Ectodermal cell (in vitro differentiated cells): Measurements from ENCODE around the gene PIGC. TPM values are rescaled to one million over a fixed set of nuclear protein-coding genes. Genes with fewer than 3 reads are reported as not detected.

Experiments used
- H3K27ac ChIP-seq: 2 replicates; pipeline ENCODE4 v1.7.0; 2013; ENCODE audit warnings: mild to moderate bottlenecking, low read depth, low read length; ENCODE audit not compliant: insufficient read depth, poor library complexity, severe bottlenecking
- H3K27me3 ChIP-seq: 2 replicates; pipeline ENCODE4 v1.7.0; 2013; ENCODE audit warnings: mild to moderate bottlenecking, low read length; ENCODE audit not compliant: insufficient read depth, control insufficient read depth, poor library complexity, severe bottlenecking
- H3K36me3 ChIP-seq: one replicate; pipeline ENCODE4 v1.7.0; 2013; ENCODE audit warnings: low read length; ENCODE audit not compliant: control insufficient read depth, insufficient read depth
- H3K4me1 ChIP-seq: one replicate; pipeline ENCODE4 v1.7.0; 2013; ENCODE audit warnings: low read length; ENCODE audit not compliant: control insufficient read depth, insufficient read depth
- H3K4me3 ChIP-seq: 2 replicates; pipeline ENCODE4 v1.7.0; 2013; ENCODE audit warnings: low read depth, low read length, control low read depth; ENCODE audit not compliant: insufficient read depth
- H3K9me3 ChIP-seq: 2 replicates; pipeline ENCODE4 v1.7.0; 2013; ENCODE audit warnings: mild to moderate bottlenecking, low read length, moderate library complexity; ENCODE audit not compliant: control insufficient read depth
- WGBS, 2 experiments: methylation state at CpG; one replicate each; pipeline ENCODE4 v1.1.7; 2013; ENCODE audit warnings: missing lambda C conversion rate in 2 of 2; 5-methylcytosine and 5-hydroxymethylcytosine counted together
- polyA plus RNA-seq, 4 experiments: library from polyadenylated mRNA; stranded (reverse); fragments of 50-300 nt; gene quantifications; one replicate each; pipeline ENCODE4 v1.2.3, GENCODE V29; 2013

Gene PIGC
- polyA plus RNA-seq (2013, experiment 1 of 4) = 39.4 TPM
- 36.9 TPM for polyA plus RNA-seq (2013, experiment 2 of 4)
- 37.2 TPM for polyA plus RNA-seq (2013, experiment 3 of 4)
- polyA plus RNA-seq (2013, experiment 4 of 4) = 42.6 TPM

GRCh38 chr1:172443666-172444453, at the start of gene PIGC:
Gene PIGC (minus strand): TSS chr1:172444069. CDS start chr1:172442622, 1,447 bp downstream.
- Histone ChIP-seq H3K36me3 (no peaks in the 10 kb centered on the region), H3K27me3 (no peaks in the 10 kb centered on the region), H3K4me3 (peak within 1 kb of the TSS; percentile 96), H3K4me1 (no peaks in the 10 kb centered on the region), H3K9me3 (no peaks in the 10 kb centered on the region), H3K27ac (peak within 1 kb of the TSS; percentile 58)
- WGBS, 2 experiments = 6 to 7% methylated on average over 43 of the region's 43 CpGs

GRCh38 chr1:172492421-172492820, 48.6 kb upstream of the PIGC start:
- WGBS, 2 experiments = 95 to 100% methylated on average over 1 of the region's 1 CpG
- peaks cover 8% of the 10 kb centered on the region for H3K4me1 ChIP-seq
- no peak overlapping the region for H3K27ac ChIP-seq
- no peaks in the 10 kb centered on the region for H3K27me3 ChIP-seq
- no peaks in the 10 kb centered on the region for H3K9me3 ChIP-seq
- no peaks in the 10 kb centered on the region for H3K36me3 ChIP-seq
- H3K4me3 ChIP-seq = no peak overlapping the region

- 91 to 92% methylated on average over 3 of the region's 3 CpGs for WGBS, 2 experiments
- no peaks in the 10 kb centered on the region for H3K4me1 ChIP-seq
- H3K27ac ChIP-seq = no peak overlapping the region
- H3K9me3 ChIP-seq = no peaks in the 10 kb centered on the region
- H3K27me3 ChIP-seq = no peaks in the 10 kb centered on the region
- H3K4me3 ChIP-seq = no peak overlapping the region
- H3K36me3 ChIP-seq = no peaks in the 10 kb centered on the region
Measured at GRCh38 chr1:172489847-172490246, 46.0 kb upstream of the PIGC start.

DNA sequence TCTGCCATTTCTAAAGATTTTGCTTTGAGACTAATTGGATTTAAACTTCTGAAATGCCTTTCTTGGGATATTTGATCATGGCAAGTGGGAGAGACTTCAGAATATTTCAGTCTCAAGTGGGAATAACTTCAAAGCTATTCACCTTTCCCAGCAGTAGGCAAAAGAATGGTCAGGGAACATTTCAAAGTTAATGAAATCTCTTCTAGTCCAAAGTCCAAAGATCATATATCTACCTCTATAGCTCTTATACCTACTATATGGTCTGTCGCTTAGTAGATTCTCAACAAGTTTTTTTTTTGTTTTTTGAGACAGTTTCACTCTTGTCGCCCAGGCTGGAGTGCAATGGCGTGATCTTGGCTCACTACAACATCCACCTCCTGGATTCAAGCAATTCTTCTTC, 44.5 kb upstream of the PIGC start:
- Histone ChIP-seq H3K4me1 (no peaks in the 10 kb centered on the region), H3K9me3 (no peaks in the 10 kb centered on the region), H3K4me3 (no peak overlapping the region), H3K27ac (no peak overlapping the region), H3K27me3 (no peaks in the 10 kb centered on the region), H3K36me3 (no peaks in the 10 kb centered on the region)
- 85 to 94% methylated on average over 3 of the region's 3 CpGs for WGBS, 2 experiments

GRCh38 chr1:172487550-172487949, 43.7 kb upstream of the PIGC start:
- 64 to 73% methylated on average over 4 of the region's 4 CpGs for WGBS, 2 experiments
- Histone ChIP-seq H3K27me3 (no peaks in the 10 kb centered on the region), H3K36me3 (no peaks in the 10 kb centered on the region), H3K9me3 (no peaks in the 10 kb centered on the region), H3K4me1 (no peaks in the 10 kb centered on the region), H3K4me3 (no peak overlapping the region), H3K27ac (no peak overlapping the region)

- 88 to 97% methylated on average over 2 to 3 of the region's 3 CpGs for WGBS, 2 experiments
- Histone ChIP-seq H3K27me3 (no peaks in the 10 kb centered on the region), H3K4me3 (no peak overlapping the region), H3K4me1 (no peaks in the 10 kb centered on the region), H3K27ac (no peak overlapping the region), H3K9me3 (no peaks in the 10 kb centered on the region), H3K36me3 (no peaks in the 10 kb centered on the region)
Measured at GRCh38 chr1:172486805-172487454, 43.1 kb upstream of the PIGC start.

GRCh38 chr1:172485626-172486025, 41.8 kb upstream of the PIGC start:
- no peaks in the 10 kb centered on the region for H3K27me3 ChIP-seq
- 85 to 87% methylated on average over 4 to 5 of the region's 5 CpGs for WGBS, 2 experiments
- H3K27ac ChIP-seq = no peak overlapping the region
- H3K9me3 ChIP-seq = no peaks in the 10 kb centered on the region
- H3K4me3 ChIP-seq = no peak overlapping the region
- H3K4me1 ChIP-seq = no peaks in the 10 kb centered on the region
- no peaks in the 10 kb centered on the region for H3K36me3 ChIP-seq

GRCh38 chr1:172484252-172484651, 40.4 kb upstream of the PIGC start:
- H3K27ac ChIP-seq = no peak overlapping the region

DNA sequence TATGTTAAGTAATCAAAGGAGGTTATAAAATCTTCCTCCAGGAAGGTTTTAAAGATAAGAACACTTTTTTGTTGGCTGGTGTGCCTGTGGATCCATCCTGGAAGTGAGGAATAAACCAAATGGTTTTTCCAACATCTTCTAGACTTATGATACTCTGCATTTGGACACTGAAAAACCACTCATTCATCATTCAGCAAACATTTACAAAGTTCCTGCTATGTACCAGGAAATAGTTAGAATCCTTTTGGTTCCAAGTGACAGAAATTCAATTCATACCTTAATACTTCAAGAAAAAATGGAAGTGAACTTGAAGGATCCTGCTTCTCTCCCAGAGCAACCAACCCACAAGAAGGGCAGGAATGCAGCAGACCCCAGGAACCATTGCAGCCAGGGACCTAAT, 39.6 kb upstream of the PIGC start:
- Histone ChIP-seq H3K36me3 (no peaks in the 10 kb centered on the region), H3K27ac (no peak overlapping the region), H3K4me1 (no peaks in the 10 kb centered on the region), H3K27me3 (no peaks in the 10 kb centered on the region), H3K9me3 (no peaks in the 10 kb centered on the region), H3K4me3 (no peak overlapping the region)

More at GRCh38 chr1:172484252-172484651, 40.4 kb upstream of the PIGC start:
- H3K4me1 ChIP-seq = no peaks in the 10 kb centered on the region
- H3K36me3 ChIP-seq = no peaks in the 10 kb centered on the region
- no peak overlapping the region for H3K4me3 ChIP-seq
- no peaks in the 10 kb centered on the region for H3K27me3 ChIP-seq
- no peaks in the 10 kb centered on the region for H3K9me3 ChIP-seq

DNA sequence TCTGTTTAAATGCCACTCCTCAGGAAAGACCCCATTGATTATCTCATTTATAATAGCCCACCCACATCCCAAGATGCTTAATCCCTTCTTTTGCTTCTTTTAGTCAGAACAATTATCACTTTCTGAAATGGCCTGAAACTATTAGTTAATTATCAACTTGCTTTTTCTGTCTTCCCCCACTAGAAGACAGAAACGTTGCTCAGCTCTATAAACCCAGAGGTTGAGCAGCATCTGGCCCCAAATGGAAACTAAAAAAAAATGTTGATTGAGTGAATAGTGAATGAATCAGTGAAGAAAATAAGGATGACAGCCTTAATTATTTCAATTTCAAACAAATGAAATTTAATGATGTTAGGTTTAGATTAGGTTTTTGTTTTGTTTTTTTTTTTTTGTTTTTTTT, 38.2 kb upstream of the PIGC start:
- Histone ChIP-seq H3K36me3 (no peaks in the 10 kb centered on the region), H3K27ac (no peak overlapping the region), H3K9me3 (no peaks in the 10 kb centered on the region), H3K4me3 (no peak overlapping the region), H3K27me3 (no peaks in the 10 kb centered on the region), H3K4me1 (no peaks in the 10 kb centered on the region)
- 71 to 100% methylated on average over 1 of the region's 1 CpG for WGBS, 2 experiments
